Neuronal stem cell (in vitro differentiated cells): ENCODE results near the gene WNT6.

Source experiments
- DNase-seq: peaks from one replicate; pipeline ENCODE4 v3.0.0-alpha.2; 2013; ENCODE audit warnings: low spot score
- H2AFZ ChIP-seq: one replicate; pipeline ENCODE4 v1.6.1; 2013; ENCODE audit warnings: mild to moderate bottlenecking, low read length, inconsistent platforms
- H2AK5ac ChIP-seq: 2 replicates; pipeline ENCODE4 v1.6.1; 2013; ENCODE audit warnings: low read depth, mild to moderate bottlenecking, inconsistent platforms, low read length, moderate library complexity, mixed read lengths
- H2BK120ac ChIP-seq: 2 replicates; pipeline ENCODE4 v1.6.1; 2013; ENCODE audit warnings: low read depth, mild to moderate bottlenecking, inconsistent platforms, low read length, moderate library complexity, mixed read lengths
- H2BK12ac ChIP-seq: one replicate; pipeline ENCODE4 v1.6.1; 2013; ENCODE audit warnings: low read length, inconsistent platforms
- H2BK15ac ChIP-seq: 2 replicates; pipeline ENCODE4 v1.6.1; 2013; ENCODE audit warnings: mild to moderate bottlenecking, low read length, inconsistent platforms, mixed read lengths
- H2BK5ac ChIP-seq: one replicate; pipeline ENCODE4 v1.6.1; 2013; ENCODE audit warnings: inconsistent platforms, mild to moderate bottlenecking, low read length, moderate library complexity
- H3K14ac ChIP-seq: one replicate; pipeline ENCODE4 v1.6.1; 2013; ENCODE audit warnings: low read length, inconsistent platforms
- H3K18ac ChIP-seq: 2 replicates; pipeline ENCODE4 v1.6.1; 2013; ENCODE audit warnings: low read length, inconsistent platforms
- H3K23ac ChIP-seq: 2 replicates; pipeline ENCODE4 v1.6.1; 2013; ENCODE audit warnings: low read depth, mild to moderate bottlenecking, mixed read lengths, low read length, inconsistent platforms; ENCODE audit not compliant: poor library complexity
- H3K27ac ChIP-seq: replicated peaks from 3 replicates; pipeline ENCODE4 v1.5.1; 2013; ENCODE audit warnings: low read length, inconsistent platforms
- H3K27me3 ChIP-seq, 3 experiments: 2 replicates each; pipeline ENCODE4 v1.6.1; 2013; ENCODE audit warnings: low read length in 3 of 3, mild to moderate bottlenecking in 2 of 3, inconsistent platforms in 1 of 3, low read depth in 1 of 3, mixed read lengths in 1 of 3, moderate library complexity in 1 of 3; ENCODE audit not compliant: control insufficient read depth in 3 of 3, insufficient read depth in 3 of 3
- H3K36me3 ChIP-seq, 2 donors: replicated peaks in 1 of 2; 2 replicates each; pipeline ENCODE4 v1.6.1; 2013; ENCODE audit warnings: low read length in 2 of 2; ENCODE audit not compliant: control insufficient read depth in 2 of 2, insufficient read depth in 2 of 2
- H3K4ac ChIP-seq: 2 replicates; pipeline ENCODE4 v1.6.1; 2013; ENCODE audit warnings: inconsistent platforms, mild to moderate bottlenecking, low read length, moderate library complexity
- H3K4me1 ChIP-seq, 2 donors: 1 replicate in 1 of 2; 2 replicates in 1 of 2; pipeline ENCODE4 v1.6.1; 2013; ENCODE audit warnings: low read length in 2 of 2, low read depth in 1 of 2; ENCODE audit not compliant: control insufficient read depth in 2 of 2, insufficient read depth in 1 of 2
- H3K4me2 ChIP-seq: one replicate; pipeline ENCODE4 v1.6.1; 2013; ENCODE audit warnings: mild to moderate bottlenecking, low read length, inconsistent platforms; ENCODE audit not compliant: insufficient read depth, poor library complexity, severe bottlenecking
- H3K4me3 ChIP-seq, 2 donors: 2 replicates each; pipeline ENCODE4 v1.5.1; 2013; ENCODE audit warnings: low read length in 2 of 2, mild to moderate bottlenecking in 2 of 2, inconsistent platforms in 1 of 2, moderate library complexity in 1 of 2
- H3K79me1 ChIP-seq: one replicate; pipeline ENCODE4 v1.6.1; 2013; ENCODE audit warnings: low read depth, mild to moderate bottlenecking, inconsistent platforms, low read length, moderate library complexity
- H3K9ac ChIP-seq: one replicate; pipeline ENCODE4 v1.6.1; 2013; ENCODE audit warnings: mild to moderate bottlenecking, low read depth, low read length, inconsistent platforms; ENCODE audit not compliant: poor library complexity
- H3K9me3 ChIP-seq, 2 donors: replicated peaks in 1 of 2; 2 replicates each; pipeline versions ENCODE3 to v1.6.1; 2013; ENCODE audit warnings: low read length in 2 of 2, mild to moderate bottlenecking in 2 of 2, inconsistent platforms in 1 of 2, low read depth in 1 of 2, mixed read lengths in 1 of 2, moderate library complexity in 1 of 2; ENCODE audit not compliant: control insufficient read depth in 2 of 2, insufficient read depth in 1 of 2
- H4K8ac ChIP-seq: one replicate; pipeline ENCODE4 v1.6.1; 2013; ENCODE audit warnings: low read depth, mild to moderate bottlenecking, inconsistent platforms, low read length, moderate library complexity
- H4K91ac ChIP-seq: one replicate; pipeline ENCODE4 v1.6.1; 2013; ENCODE audit warnings: low read length, low read depth, mild to moderate bottlenecking, inconsistent platforms; ENCODE audit not compliant: poor library complexity
- WGBS, 2 donors: extraction: QIAGEN DNeasy Blood & Tissue Kit; methylation state at CpG; one replicate each; pipeline ENCODE4 v1.1.7; 2013; ENCODE audit warnings: missing lambda C conversion rate in 2 of 2, mixed read lengths in 1 of 2; ENCODE audit not compliant: insufficient read length in 2 of 2, insufficient replicate concordance in 1 of 2; ENCODE audit errors: extremely low coverage in 2 of 2; 5-methylcytosine and 5-hydroxymethylcytosine counted together

WNT6 gene

DNA sequence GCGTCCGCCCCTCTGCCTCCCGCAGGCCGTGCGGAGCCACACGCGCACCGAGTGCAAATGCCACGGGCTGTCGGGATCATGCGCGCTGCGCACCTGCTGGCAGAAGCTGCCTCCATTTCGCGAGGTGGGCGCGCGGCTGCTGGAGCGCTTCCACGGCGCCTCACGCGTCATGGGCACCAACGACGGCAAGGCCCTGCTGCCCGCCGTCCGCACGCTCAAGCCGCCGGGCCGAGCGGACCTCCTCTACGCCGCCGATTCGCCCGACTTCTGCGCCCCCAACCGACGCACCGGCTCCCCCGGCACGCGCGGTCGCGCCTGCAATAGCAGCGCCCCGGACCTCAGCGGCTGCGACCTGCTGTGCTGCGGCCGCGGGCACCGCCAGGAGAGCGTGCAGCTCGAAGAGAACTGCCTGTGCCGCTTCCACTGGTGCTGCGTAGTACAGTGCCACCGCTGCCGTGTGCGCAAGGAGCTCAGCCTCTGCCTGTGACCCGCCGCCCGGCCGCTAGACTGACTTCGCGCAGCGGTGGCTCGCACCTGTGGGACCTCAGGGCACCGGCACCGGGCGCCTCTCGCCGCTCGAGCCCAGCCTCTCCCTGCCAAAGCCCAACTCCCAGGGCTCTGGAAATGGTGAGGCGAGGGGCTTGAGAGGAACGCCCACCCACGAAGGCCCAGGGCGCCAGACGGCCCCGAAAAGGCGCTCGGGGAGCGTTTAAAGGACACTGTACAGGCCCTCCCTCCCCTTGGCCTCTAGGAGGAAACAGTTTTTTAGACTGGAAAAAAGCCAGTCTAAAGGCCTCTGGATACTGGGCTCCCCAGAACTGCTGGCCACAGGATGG is 14.0 kb downstream of the WNT6 start:
- Histone ChIP-seq H2AFZ (peak overlapping the region; percentile 56), H3K23ac (peak overlapping the region; percentile 71), H2BK12ac (no peak overlapping the region), H3K9me3 (peaks cover 0 to 8% of the 10 kb centered on the region in 2 donors), H4K91ac (no peak overlapping the region), H4K8ac (no peak overlapping the region), H3K4me3 (peak overlapping the region in 1 of 2 donors; percentile 42), H3K36me3 (no peaks in the 10 kb centered on the region), H2BK5ac (no peak overlapping the region), H2BK15ac (no peak overlapping the region), H3K18ac (peak overlapping the region; percentile 81), H2AK5ac (no peak overlapping the region), H3K14ac (peak overlapping the region; percentile 17), H3K4me1 (peaks cover 0 to 7% of the 10 kb centered on the region in 2 donors), H2BK120ac (no peak overlapping the region), H3K27me3 (peaks cover 43 to 99% (median 92%) of the 10 kb centered on the region in 3 experiments), H3K4me2 (no peak overlapping the region), H3K27ac (no peak overlapping the region), H3K4ac (no peak overlapping the region), H3K79me1 (no peaks in the 10 kb centered on the region), H3K9ac (no peak overlapping the region)
- no peak for DNase-seq
- WGBS, 2 donors: no CpG with 5 or more reads among the region's 86 CpGs

DNA sequence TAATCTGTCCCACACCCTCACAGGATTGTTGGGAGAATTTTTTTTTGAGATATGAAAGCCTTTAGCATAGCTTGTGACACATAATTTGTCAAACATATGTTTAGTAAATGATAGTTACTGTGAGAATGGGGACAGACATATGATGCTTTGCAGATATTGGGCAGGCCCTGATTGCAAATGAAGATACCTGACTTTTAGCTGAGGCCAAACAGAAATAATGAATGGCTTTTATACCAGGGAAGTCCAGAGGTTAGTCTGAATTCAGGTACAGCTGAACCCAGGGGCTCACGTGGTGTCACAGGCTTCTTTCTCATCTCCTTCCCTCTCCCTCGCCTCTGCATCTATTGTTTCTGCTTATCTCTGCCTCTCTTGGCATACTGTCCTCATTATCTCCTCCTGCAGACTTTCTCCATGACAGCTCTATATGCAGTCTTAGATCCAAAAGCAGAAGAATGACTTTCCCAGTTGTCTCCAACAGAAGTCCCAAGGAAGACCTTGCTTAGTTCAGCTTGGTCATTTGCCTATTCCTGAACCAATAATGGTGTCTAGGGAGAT is 16.2 kb downstream of the WNT6 start:
- no peak overlapping the region for H4K91ac ChIP-seq
- H3K4me2 ChIP-seq: no peak overlapping the region
- no peak overlapping the region for H4K8ac ChIP-seq
- no peaks in the 10 kb centered on the region for H3K36me3 ChIP-seq
- no peak overlapping the region for H3K4me3 ChIP-seq
- H3K18ac ChIP-seq: no peak overlapping the region
- no peaks in the 10 kb centered on the region for H3K79me1 ChIP-seq
- peaks cover 0 to 3% of the 10 kb centered on the region in 2 donors for H3K9me3 ChIP-seq
- H3K23ac ChIP-seq: no peak overlapping the region
- WGBS, 2 donors: no CpG with 5 or more reads among the region's 2 CpGs
- no peak for DNase-seq
- H3K27me3 ChIP-seq: peaks cover 50 to 99% (median 91%) of the 10 kb centered on the region in 3 experiments
- no peak overlapping the region for H3K27ac ChIP-seq
- no peak overlapping the region for H3K4ac ChIP-seq
- H3K14ac ChIP-seq: no peak overlapping the region
- peaks cover 8 to 16% of the 10 kb centered on the region in 2 donors for H3K4me1 ChIP-seq
- H2AK5ac ChIP-seq: no peak overlapping the region
- H2BK5ac ChIP-seq: no peak overlapping the region
- H2BK15ac ChIP-seq: no peak overlapping the region
- H3K9ac ChIP-seq: no peak overlapping the region
- no peak overlapping the region for H2BK12ac ChIP-seq
- no peak overlapping the region for H2AFZ ChIP-seq
- no peak overlapping the region for H2BK120ac ChIP-seq

DNA sequence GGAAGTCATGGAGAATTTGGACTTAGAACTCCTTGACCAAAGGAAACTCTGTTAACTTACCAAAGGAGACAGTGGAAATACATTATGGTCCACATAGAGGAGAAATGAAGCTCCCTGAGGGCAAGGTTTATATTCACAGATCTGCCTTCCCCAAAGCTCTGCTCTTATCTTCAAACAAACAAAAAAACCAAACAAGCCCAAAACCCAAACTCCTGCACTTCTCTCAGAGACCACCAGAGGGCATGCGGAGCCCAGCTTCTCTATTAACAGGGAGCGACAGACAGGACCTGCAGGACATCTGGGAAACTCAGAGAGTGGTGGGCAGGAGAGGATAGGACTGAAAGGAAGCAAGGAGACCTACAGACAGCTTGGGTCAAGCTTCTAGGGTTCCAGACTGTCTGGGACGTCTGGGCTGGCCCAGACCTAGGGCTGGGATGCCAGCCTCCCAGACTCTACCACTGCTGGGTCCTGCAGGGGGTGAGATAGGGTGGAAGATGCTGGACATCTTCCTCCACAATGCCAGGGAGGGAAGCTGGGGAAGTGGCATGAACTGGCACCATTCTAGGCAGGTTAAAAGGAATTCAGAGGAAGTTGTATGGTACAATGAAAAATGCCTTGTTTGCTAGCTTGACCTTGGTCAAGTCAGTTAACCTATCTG is 17.1 kb downstream of the WNT6 start:
- Histone ChIP-seq H2AK5ac (no peak overlapping the region), H3K4me3 (no peak overlapping the region), H3K4me2 (no peak overlapping the region), H3K4ac (no peak overlapping the region), H3K79me1 (no peaks in the 10 kb centered on the region), H4K8ac (no peak overlapping the region), H4K91ac (no peak overlapping the region), H3K4me1 (peaks cover 8 to 16% of the 10 kb centered on the region in 2 donors), H2BK120ac (no peak overlapping the region), H2BK5ac (no peak overlapping the region), H3K27ac (no peak overlapping the region), H3K23ac (no peak overlapping the region), H3K27me3 (peaks cover 47 to 99% (median 91%) of the 10 kb centered on the region in 3 experiments), H2BK15ac (no peak overlapping the region), H3K9ac (no peak overlapping the region), H3K14ac (no peak overlapping the region), H3K36me3 (no peaks in the 10 kb centered on the region), H2BK12ac (no peak overlapping the region), H2AFZ (no peak overlapping the region), H3K9me3 (peaks cover 0 to 3% of the 10 kb centered on the region in 2 donors), H3K18ac (no peak overlapping the region)
- peak; percentile 81 for DNase-seq
- no CpG with 5 or more reads among the region's 3 CpGs for WGBS, 2 donors

DNA sequence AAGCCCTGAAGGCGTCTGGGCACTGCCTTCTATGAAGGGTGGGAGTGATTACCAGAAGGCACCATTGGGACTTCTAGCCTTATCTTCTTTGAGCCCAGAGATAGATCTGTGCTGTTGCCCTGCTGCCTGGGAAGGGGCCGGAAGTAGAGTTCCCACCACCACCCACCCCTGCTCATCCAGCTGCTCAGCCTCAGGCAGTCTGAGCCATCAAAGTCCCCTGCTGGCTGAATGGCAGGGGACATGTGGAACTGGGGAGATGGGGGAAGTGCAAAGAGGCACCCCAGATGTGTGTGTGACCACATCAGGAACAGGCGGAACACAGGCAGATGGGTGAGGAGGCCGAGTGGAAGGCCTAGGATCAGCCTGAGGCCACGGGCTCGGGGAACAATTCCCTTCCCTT is 17.7 kb downstream of the WNT6 start:
- H2BK15ac ChIP-seq: no peak overlapping the region
- no peak overlapping the region for H3K23ac ChIP-seq
- no peak for DNase-seq
- no peak overlapping the region for H2BK120ac ChIP-seq
- no peak overlapping the region for H2AFZ ChIP-seq
- peak overlapping the region; percentile 21 for H2AK5ac ChIP-seq
- H3K36me3 ChIP-seq: no peaks in the 10 kb centered on the region
- H3K18ac ChIP-seq: no peak overlapping the region
- H4K8ac ChIP-seq: no peak overlapping the region
- H3K9ac ChIP-seq: no peak overlapping the region
- peaks cover 0 to under 1% of the 10 kb centered on the region in 2 donors for H3K9me3 ChIP-seq
- no peak overlapping the region for H3K4me3 ChIP-seq
- H2BK12ac ChIP-seq: no peak overlapping the region
- no peak overlapping the region for H3K27ac ChIP-seq
- no peak overlapping the region for H3K4me2 ChIP-seq
- H2BK5ac ChIP-seq: no peak overlapping the region
- no peak overlapping the region for H4K91ac ChIP-seq
- WGBS, 2 donors: no CpG with 5 or more reads among the region's 6 CpGs
- peaks cover 42 to 99% (median 91%) of the 10 kb centered on the region in 3 experiments for H3K27me3 ChIP-seq
- no peaks in the 10 kb centered on the region for H3K79me1 ChIP-seq
- H3K4ac ChIP-seq: no peak overlapping the region
- peaks cover 8 to 16% of the 10 kb centered on the region in 2 donors for H3K4me1 ChIP-seq
- no peak overlapping the region for H3K14ac ChIP-seq
